Right lobe of liver (tissue), 6 donors: ENCODE measurements around the gene ABI3. TPM values are rescaled to one million over a fixed set of nuclear protein-coding genes. Genes with fewer than 3 reads are reported as not detected.

Experiments
- ATAC-seq, 4 donors: fragments of 200-7000 bp; cut with Tn5 transposase; one replicate each; pipeline ENCODE4 v1.9.1; 2020; ENCODE audit warnings: mild to moderate bottlenecking in 4 of 4, moderate library complexity in 4 of 4
- DNase-seq, 3 donors: peaks; one replicate each; pipeline ENCODE4 v3.0.0-alpha.2; 2020
- H3K27ac ChIP-seq, 3 donors: fragments of 200-600 bp; one replicate each; pipeline ENCODE4 v1.8.0; 2022
- H3K27me3 ChIP-seq, 2 donors: fragments of 200-600 bp; one replicate each; pipeline ENCODE4 v1.8.0; 2022
- H3K36me3 ChIP-seq, 4 donors: fragments of 200-600 bp; sonication (generic) in 1 of 4; one replicate each; pipeline versions ENCODE4 v1.5.1 to v1.8.0; 2017 to 2022; ENCODE audit warnings: control low read depth in 1 of 4
- H3K4me1 ChIP-seq, 4 donors: fragments of 200-600 bp; sonication (generic) in 1 of 4; one replicate each; pipeline versions ENCODE4 v1.5.1 to v1.8.0; 2017 to 2022; ENCODE audit warnings: control low read depth in 1 of 4
- H3K4me3 ChIP-seq, 3 donors: fragments of 200-600 bp; one replicate each; pipeline ENCODE4 v1.8.0; 2022
- H3K9me3 ChIP-seq, 4 donors: fragments of 200-600 bp; sonication (generic) in 1 of 4; one replicate each; pipeline versions ENCODE4 v1.5.1 to v1.8.0; 2017 to 2022; ENCODE audit warnings: control low read depth in 1 of 4
- CTCF ChIP-seq, 4 donors: fragments of 200-600 bp in 3 of 4; fragments of 450-650 bp in 1 of 4; IDR thresholded peaks; one replicate each; pipeline versions ENCODE4 v1.5.1 to v1.8.0; 2016 to 2022; ENCODE audit warnings: antibody characterized with exemption in 4 of 4, mild to moderate bottlenecking in 2 of 4
- POLR2A ChIP-seq: fragments of 450-650 bp; IDR thresholded peaks from one replicate; pipeline ENCODE4 v1.6.1; 2017; ENCODE audit warnings: antibody characterized with exemption, mild to moderate bottlenecking
- WGBS: methylation state at CpG from one replicate; pipeline ENCODE4 v1.1.6; 2018; ENCODE audit warnings: low coverage, low lambda C conversion rate; ENCODE audit not compliant: insufficient coverage; ENCODE audit errors: missing lambda C conversion rate; 5-methylcytosine and 5-hydroxymethylcytosine counted together
- intact Hi-C, 2 donors: fragments of 100-400 bp; cut with DNase I; formaldehyde crosslinking; loops; one replicate each; pipeline versions ENCODE4 v1.11.2 to v1.14.1; 2022
- total RNA-seq, 6 experiments: library from RNA; depleted of rRNA in 2 of 6; stranded (reverse); fragments of >200 nt in 2 of 6; fragmentation: NEBNext Ultra II Directional in 3 of 6; extraction: Animal tissue kit (Norgen Biotek cat#: 25700) in 3 of 6; gene quantifications; one replicate each; pipeline versions ENCODE4 v1.1.0 to v1.2.4, GENCODE V29; 2016 to 2023
- donor health status: DM: no; HTN: yes; CAD: no.
- donor health status: DM: no; HTN: no; CAD: no.
- donor health status: DM: no; HTN: no; CAD: no.
- donor health status: DM: no; HTN: yes; CAD: no.
- donor health status: DM: no; HTN: yes; CAD: no.

Gene ABI3
- total RNA-seq, 6 experiments from 2014 or later = 3.0 to 9.7 (median 3.8) TPM

GRCh38 chr17:49216482-49216881, 6.0 kb downstream of the ABI3 start:
- Histone ChIP-seq H3K4me1 (no peaks in the 10 kb centered on the region), H3K27ac (peak overlapping the region in 2 of 3 donors; percentile 5 to 33), H3K9me3 (no peaks in the 10 kb centered on the region), H3K27me3 (no peaks in the 10 kb centered on the region), H3K4me3 (no peak overlapping the region), H3K36me3 (no peaks in the 10 kb centered on the region)
- DNase-seq = no peak
- no peak for TF ChIP-seq CTCF (IDR thresholded peaks at IDR 0.05)
- TF ChIP-seq POLR2A = no peak
- ATAC-seq = no peak
- intact Hi-C loops = no loop called here
- 51% methylated on average over 2 of the region's 13 CpGs for WGBS

DNA sequence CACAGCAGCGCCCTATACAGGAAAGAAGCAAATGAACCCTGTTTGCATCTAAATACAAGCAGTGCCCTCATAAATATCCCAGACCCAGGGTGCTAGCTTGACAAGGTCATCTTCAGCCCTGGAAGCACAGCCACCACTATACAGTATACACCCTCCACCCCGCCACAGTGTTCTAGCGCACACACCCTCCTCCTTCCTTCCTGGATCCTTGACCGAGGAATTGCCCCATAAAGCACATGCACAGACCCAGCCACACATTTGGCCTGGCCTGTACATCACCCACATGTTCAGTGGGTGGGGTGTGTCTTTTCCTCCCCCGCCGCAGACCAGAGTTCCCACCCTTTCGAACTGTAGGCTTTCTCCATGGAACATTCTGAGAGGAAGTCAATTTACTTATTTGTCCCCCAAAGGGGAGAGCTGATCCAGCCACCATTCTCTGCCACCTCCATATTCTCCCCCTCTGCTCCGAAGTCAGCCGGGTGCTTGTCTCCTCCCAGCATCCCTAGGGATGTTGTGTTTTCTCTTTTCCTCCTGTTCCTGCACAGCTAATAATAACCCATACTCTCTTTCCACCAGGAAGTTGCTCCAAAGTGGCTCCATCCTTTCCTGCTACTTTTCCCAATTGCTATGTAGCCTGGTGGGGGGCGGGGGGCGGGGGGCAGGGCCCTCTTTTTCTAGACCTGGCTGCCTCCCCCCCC, 6.6 kb downstream of the ABI3 start:
- TF ChIP-seq POLR2A (no peak), CTCF (IDR thresholded peaks at IDR 0.05) (no peak)
- DNase-seq (peak; percentile 53 to 65 (median 60)), ATAC-seq (peak; percentile 60 to 69 (median 64))
- no peaks in the 10 kb centered on the region for H3K4me1 ChIP-seq
- no peak overlapping the region for H3K4me3 ChIP-seq
- H3K27me3 ChIP-seq = no peaks in the 10 kb centered on the region
- H3K27ac ChIP-seq = peak overlapping the region in 2 of 3 donors; percentile 24 to 33
- intact Hi-C loops = no loop called here
- H3K36me3 ChIP-seq = no peaks in the 10 kb centered on the region
- no peaks in the 10 kb centered on the region for H3K9me3 ChIP-seq
- 31% methylated on average over 10 of the region's 11 CpGs for WGBS

GRCh38 chr17:49217651-49218413, 7.3 kb downstream of the ABI3 start:
- intact Hi-C loops = no loop called here
- DNase-seq = peak; percentile 63 to 74 (median 65)
- peak overlapping the region in 2 of 3 donors; percentile 24 to 33 for H3K27ac ChIP-seq
- WGBS = 30% methylated on average over 9 of the region's 17 CpGs
- no peaks in the 10 kb centered on the region for H3K27me3 ChIP-seq
- peak; percentile 60 to 69 (median 64) for ATAC-seq
- H3K9me3 ChIP-seq = no peaks in the 10 kb centered on the region
- H3K4me1 ChIP-seq = no peaks in the 10 kb centered on the region
- no peaks in the 10 kb centered on the region for H3K36me3 ChIP-seq
- TF ChIP-seq POLR2A (no peak), CTCF (IDR thresholded peaks at IDR 0.05) (no peak)
- no peak overlapping the region for H3K4me3 ChIP-seq

GRCh38 chr17:49218941-49219913, 8.7 kb downstream of the ABI3 start:
- intact Hi-C loops = no loop called here
- TF ChIP-seq POLR2A (no peak), CTCF (IDR thresholded peaks at IDR 0.05) (no peak)
- H3K4me3 ChIP-seq = no peak overlapping the region
- H3K9me3 ChIP-seq = no peaks in the 10 kb centered on the region
- 36% methylated on average over 27 of the region's 37 CpGs for WGBS
- no peaks in the 10 kb centered on the region for H3K36me3 ChIP-seq
- ATAC-seq (peak; percentile 33 to 46 (median 35)), DNase-seq (peak; percentile 50 to 59 (median 53))
- H3K27me3 ChIP-seq = no peaks in the 10 kb centered on the region
- peaks cover 0 to 2% (median 0%) of the 10 kb centered on the region in 4 donors for H3K4me1 ChIP-seq
- H3K27ac ChIP-seq = peak overlapping the region in 1 of 3 donors; percentile 33
